Lung (tissue), 12 donors: ENCODE results near the gene GARNL3. TPM values are rescaled to one million over a fixed set of nuclear protein-coding genes. Genes with fewer than 3 reads are reported as not detected.

ENCODE experiments used
- ATAC-seq: fragments of 200-7000 bp; cut with Tn5 transposase; one replicate; pipeline ENCODE4 v1.9.1; 2020; ENCODE audit warnings: moderate number of reproducible peaks; ENCODE audit not compliant: insufficient read depth, low FRiP score
- DNase-seq, 3 donors: peaks; one replicate each; pipeline ENCODE4 v3.0.0-alpha.2; 2013 to 2017
- H3K27ac ChIP-seq, 2 donors: one replicate each; pipeline ENCODE4 v1.5.1; 2013; ENCODE audit warnings: mild to moderate bottlenecking in 2 of 2, moderate library complexity in 2 of 2, control low read depth in 1 of 2, inconsistent platforms in 1 of 2, low read depth in 1 of 2, low read length in 1 of 2
- H3K27me3 ChIP-seq, 3 donors: one replicate each; pipeline ENCODE4 v1.5.1; 2013; ENCODE audit warnings: low read length in 2 of 3; ENCODE audit not compliant: control insufficient read depth in 3 of 3, insufficient read depth in 3 of 3
- H3K36me3 ChIP-seq, 4 donors: one replicate each; pipeline ENCODE4 v1.5.1; 2013; ENCODE audit warnings: low read length in 4 of 4, mild to moderate bottlenecking in 1 of 4, moderate library complexity in 1 of 4; ENCODE audit not compliant: control insufficient read depth in 4 of 4, insufficient read depth in 4 of 4
- H3K4me1 ChIP-seq, 5 donors: one replicate each; pipeline ENCODE4 v1.5.1; 2013; ENCODE audit warnings: low read length in 5 of 5, mild to moderate bottlenecking in 2 of 5, moderate library complexity in 1 of 5; ENCODE audit not compliant: control insufficient read depth in 5 of 5, insufficient read depth in 5 of 5
- H3K4me3 ChIP-seq: one replicate; pipeline ENCODE4 v1.5.1; 2013; ENCODE audit warnings: mild to moderate bottlenecking, control low read depth, moderate library complexity
- H3K9ac ChIP-seq, 2 donors: one replicate each; pipeline ENCODE4 v1.5.1; 2013; ENCODE audit warnings: low read length in 2 of 2, control low read depth in 1 of 2; ENCODE audit not compliant: insufficient read depth in 1 of 2
- H3K9me3 ChIP-seq, 4 donors: one replicate each; pipeline ENCODE4 v1.5.1; 2013; ENCODE audit warnings: low read length in 3 of 4, mild to moderate bottlenecking in 1 of 4, moderate library complexity in 1 of 4; ENCODE audit not compliant: control insufficient read depth in 4 of 4, insufficient read depth in 3 of 4
- WGBS, 2 donors: extraction: QIAGEN DNeasy Blood & Tissue Kit; methylation state at CpG; one replicate each; pipeline ENCODE4 v1.1.7; 2013; 5-methylcytosine and 5-hydroxymethylcytosine counted together
- polyA plus RNA-seq, 2 donors: library from polyadenylated mRNA; stranded (reverse); fragments of 200-250 nt; gene quantifications; one replicate each; pipeline ENCODE4 v1.2.1, GENCODE V29; 2013
- total RNA-seq, 2 donors: library from RNA; depleted of rRNA in 1 of 2; stranded (reverse); fragments of >200 nt in 1 of 2; gene quantifications; one replicate each; pipeline ENCODE4 v1.2.1, GENCODE V29; 2014 to 2021
- TF ChIP-seq, protein P1 (sequence below): IDR thresholded peaks from 2 replicates; pipeline ENCODE4 v1.5.1; 2012; ENCODE audit warnings: mild to moderate bottlenecking; ENCODE audit errors: control extremely low read depth, extremely low read depth
- donor health status: control.
- donor health status: control.
- donor health status: Bipolar disorder and iron deficiency.
- donor health status: healthy.
- donor health status: DM: yes; HTN: yes; CAD: no.

GARNL3 gene
- total and polyA plus RNA-seq, 4 donors, result 1.5 to 31.1 (median 4.4) TPM

DNA sequence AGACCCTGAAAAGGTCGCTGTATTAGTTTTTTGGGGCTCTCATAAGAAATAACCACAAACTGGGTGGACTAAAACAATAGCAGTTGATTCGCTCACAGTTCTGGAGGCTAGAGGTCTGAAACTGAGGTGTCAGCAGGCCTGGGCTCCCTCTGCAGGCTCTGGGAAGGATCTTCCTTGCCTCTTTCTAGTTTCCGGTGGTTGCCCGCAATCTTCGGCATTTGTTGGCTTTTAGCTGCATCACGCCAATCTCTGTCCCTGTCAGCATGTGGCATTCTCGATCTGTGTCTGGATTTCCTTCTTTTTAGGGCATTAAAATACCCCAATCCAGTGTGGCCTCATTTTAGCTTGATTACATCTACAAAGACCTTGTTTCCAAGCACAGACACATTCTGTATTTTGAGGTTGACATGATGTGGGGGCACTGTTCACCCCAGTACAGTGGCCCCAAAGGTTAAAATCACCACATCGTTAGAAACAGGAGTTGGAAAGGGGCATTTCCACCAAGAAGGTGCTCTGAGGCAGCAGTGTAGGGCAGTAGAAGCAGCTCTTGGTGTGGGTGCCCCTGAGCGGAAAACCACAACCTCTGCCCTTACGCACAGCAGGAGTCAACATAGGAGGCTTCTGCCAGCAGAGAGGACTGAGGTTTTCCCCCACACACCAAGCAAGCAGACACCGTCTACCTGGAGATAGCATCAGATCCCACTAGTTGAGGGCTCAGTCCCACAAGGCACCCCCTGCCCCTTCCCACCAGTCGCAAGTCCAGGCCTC lies 173.1 kb downstream of the GARNL3 start:
- H3K27me3 ChIP-seq, result no peaks in the 10 kb centered on the region
- no peak overlapping the region for H3K4me3 ChIP-seq
- H3K36me3 ChIP-seq, result peaks cover 35 to 67% (median 49%) of the 10 kb centered on the region in 4 donors
- no peaks in the 10 kb centered on the region for H3K9me3 ChIP-seq
- ATAC-seq (no peak), DNase-seq (no peak)
- H3K4me1 ChIP-seq, result no peaks in the 10 kb centered on the region
- 85 to 88% methylated on average over 12 of the region's 12 CpGs for WGBS, 2 donors
- TF ChIP-seq, protein P1, sequence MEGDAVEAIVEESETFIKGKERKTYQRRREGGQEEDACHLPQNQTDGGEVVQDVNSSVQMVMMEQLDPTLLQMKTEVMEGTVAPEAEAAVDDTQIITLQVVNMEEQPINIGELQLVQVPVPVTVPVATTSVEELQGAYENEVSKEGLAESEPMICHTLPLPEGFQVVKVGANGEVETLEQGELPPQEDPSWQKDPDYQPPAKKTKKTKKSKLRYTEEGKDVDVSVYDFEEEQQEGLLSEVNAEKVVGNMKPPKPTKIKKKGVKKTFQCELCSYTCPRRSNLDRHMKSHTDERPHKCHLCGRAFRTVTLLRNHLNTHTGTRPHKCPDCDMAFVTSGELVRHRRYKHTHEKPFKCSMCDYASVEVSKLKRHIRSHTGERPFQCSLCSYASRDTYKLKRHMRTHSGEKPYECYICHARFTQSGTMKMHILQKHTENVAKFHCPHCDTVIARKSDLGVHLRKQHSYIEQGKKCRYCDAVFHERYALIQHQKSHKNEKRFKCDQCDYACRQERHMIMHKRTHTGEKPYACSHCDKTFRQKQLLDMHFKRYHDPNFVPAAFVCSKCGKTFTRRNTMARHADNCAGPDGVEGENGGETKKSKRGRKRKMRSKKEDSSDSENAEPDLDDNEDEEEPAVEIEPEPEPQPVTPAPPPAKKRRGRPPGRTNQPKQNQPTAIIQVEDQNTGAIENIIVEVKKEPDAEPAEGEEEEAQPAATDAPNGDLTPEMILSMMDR, result no peak
- no peak overlapping the region for H3K9ac ChIP-seq
- no peak overlapping the region for H3K27ac ChIP-seq

GRCh38 chr9:127438394-127438793 lies 173.8 kb downstream of the GARNL3 start:
- TF ChIP-seq, protein P1, result no peak
- Histone ChIP-seq H3K27me3 (no peaks in the 10 kb centered on the region), H3K36me3 (peaks cover 31 to 67% (median 48%) of the 10 kb centered on the region in 4 donors), H3K9ac (no peak overlapping the region), H3K27ac (no peak overlapping the region), H3K9me3 (no peaks in the 10 kb centered on the region), H3K4me3 (no peak overlapping the region), H3K4me1 (no peaks in the 10 kb centered on the region)
- DNase-seq (no peak), ATAC-seq (no peak)
- 95 to 97% methylated on average over 9 of the region's 9 CpGs for WGBS, 2 donors

Other genes starting within 250 kb of the GARNL3 start
- 10 to 100 TPM in 1 of 2 donors, 1 to 10 TPM in 1; 9.5 to 18.8 TPM for gene ANGPTL2, start 142.1 kb upstream of the GARNL3 start, total RNA-seq
- 10 to 100 TPM in 1 of 2 donors, 1 to 10 TPM in 1; 7.5 to 12.6 TPM for gene ANGPTL2, start 142.1 kb upstream of the GARNL3 start, polyA plus RNA-seq
- 10 to 100 TPM in 1 of 2 donors, 1 to 10 TPM in 1; 8.9 to 18.8 TPM for gene SLC2A8, start 132.4 kb downstream of the GARNL3 start, total RNA-seq
- 10 to 100 TPM; 14.7 to 17.9 TPM for gene SLC2A8, start 132.4 kb downstream of the GARNL3 start, polyA plus RNA-seq
- 1 to 10 TPM; 8.7 to 9.3 TPM for gene ZNF79, start 159.6 kb downstream of the GARNL3 start, total RNA-seq
- gene ZNF79, start 159.6 kb downstream of the GARNL3 start, polyA plus RNA-seq, result 1 to 10 TPM; 3.1 TPM
- gene RPL12, start 186.6 kb downstream of the GARNL3 start, total RNA-seq, result 1,000 to 10,000 TPM in 1 of 2 donors, 100 to 1,000 TPM in 1; 768 to 1,125 TPM
- 1,000 to 10,000 TPM; 2,042 to 5,137 TPM for gene RPL12, start 186.6 kb downstream of the GARNL3 start, polyA plus RNA-seq
- gene LRSAM1, start 186.7 kb downstream of the GARNL3 start, total RNA-seq, result 10 to 100 TPM; 19.5 to 24.5 TPM
- gene LRSAM1, start 186.7 kb downstream of the GARNL3 start, polyA plus RNA-seq, result 10 to 100 TPM; 13.5 to 16.6 TPM